ENCODE data around the gene LY6G5B. TPM values are rescaled to one million over a fixed set of nuclear protein-coding genes. Genes with fewer than 3 reads are reported as not detected.

The LY6G5B gene
- total and polyA plus RNA-seq, 10 donors = 3.0 to 25.3 (median 14.7) TPM

DNA sequence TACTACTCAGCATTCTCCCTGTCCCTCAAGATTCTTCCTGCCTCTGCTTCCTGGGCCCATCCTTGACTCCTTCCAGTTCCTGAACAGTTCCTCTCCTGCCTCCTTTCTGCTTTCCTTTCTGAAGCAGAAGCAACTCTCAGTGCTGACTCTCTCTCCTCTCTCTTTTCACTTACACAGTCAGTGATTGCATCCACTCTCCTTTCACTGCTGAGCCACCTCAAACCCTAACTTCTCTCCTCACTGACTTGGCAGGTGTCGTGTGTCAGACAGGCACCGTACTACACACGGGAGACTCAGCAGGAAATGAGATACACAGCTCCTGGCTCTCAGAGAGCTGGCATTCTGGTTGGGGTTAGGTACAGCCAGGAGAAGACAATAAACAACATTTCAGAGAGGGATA is 27.8 kb downstream of the LY6G5B start:
- H3K27ac ChIP-seq = peak overlapping the region in 3 of 8 donors; percentile 18 to 50 (median 37)
- TF ChIP-seq POLR2AphosphoS5 (IDR thresholded peaks at IDR 0.05) (no peak), CTCF (IDR thresholded peaks at IDR 0.05 in 8 of 11, conservative IDR thresholded peaks at IDR 0.05 in 3 of 11) (no peak), POLR2A (IDR thresholded peaks at IDR 0.05) (no peak)
- H3K4me1 ChIP-seq = peaks cover 15 to 52% (median 31%) of the 10 kb centered on the region in 6 donors
- H3K4me3 ChIP-seq = no peak overlapping the region
- H3K36me3 ChIP-seq = peaks cover 0 to 92% (median 69%) of the 10 kb centered on the region in 6 donors
- WGBS, 5 donors = 38 to 53% (median 43%) methylated on average over 3 of the region's 3 CpGs
- no peak for DNase-seq
- intact Hi-C loops (cut with DNase I; ENCODE audit: low total_unique reads) = no loop called here
- H3K9me3 ChIP-seq = no peaks in the 10 kb centered on the region
- no peaks in the 10 kb centered on the region for H3K27me3 ChIP-seq (replicated peaks in 1 of 7)

DNA sequence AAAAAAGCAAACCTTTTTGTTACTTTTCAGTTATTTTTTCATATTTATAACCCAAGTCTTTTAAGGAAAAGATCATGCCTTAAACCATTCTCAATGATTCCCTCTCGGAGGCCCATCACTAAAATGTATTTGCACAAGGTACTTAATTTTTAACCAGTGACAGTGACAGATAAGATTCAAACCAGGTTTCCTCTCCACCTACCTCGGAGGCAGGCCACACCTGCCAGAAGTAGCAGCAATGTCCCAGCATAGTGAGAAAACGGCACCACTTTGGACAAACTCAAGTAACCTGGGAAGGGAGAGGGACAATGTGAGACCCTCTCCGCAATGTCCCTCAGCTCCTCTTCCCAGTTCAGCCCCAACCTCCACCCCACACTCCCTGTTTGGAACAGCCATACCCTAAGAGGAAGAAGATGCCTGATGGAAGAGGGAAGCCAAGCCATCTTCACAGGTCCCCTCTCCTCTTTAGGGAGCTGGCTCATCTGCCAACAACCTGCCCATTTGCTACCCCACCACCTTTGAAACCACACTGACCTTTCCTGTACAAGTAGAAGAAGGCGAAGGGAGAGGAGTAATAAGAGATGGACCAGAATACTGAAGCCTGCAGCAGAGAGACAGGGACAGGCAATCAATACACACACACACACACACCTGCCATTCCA is 31.1 kb downstream of the LY6G5B start:
- Histone ChIP-seq H3K9me3 (no peaks in the 10 kb centered on the region), H3K27ac (peak overlapping the region in 1 of 8 donors; percentile 98), H3K4me1 (peaks cover 15 to 64% (median 39%) of the 10 kb centered on the region in 6 donors), H3K36me3 (peaks cover 0 to 59% (median 36%) of the 10 kb centered on the region in 6 donors), H3K4me3 (peak overlapping the region in 2 of 8 donors; percentile 56 to 78), H3K27me3 (replicated peaks in 1 of 7) (no peaks in the 10 kb centered on the region)
- TF ChIP-seq POLR2AphosphoS5 (IDR thresholded peaks at IDR 0.05) (no peak), CTCF (IDR thresholded peaks at IDR 0.05 in 8 of 11, conservative IDR thresholded peaks at IDR 0.05 in 3 of 11) (no peak), POLR2A (IDR thresholded peaks at IDR 0.05) (no peak)
- intact Hi-C loops (cut with DNase I; ENCODE audit: low total_unique reads) = no loop called here
- DNase-seq = no peak
- 89 to 96% (median 92%) methylated on average over 5 of the region's 5 CpGs for WGBS, 5 donors

GRCh38 chr6:31701666-31702404 is 32.1 kb downstream of the LY6G5B start:
- peaks cover 0 to 49% (median 26%) of the 10 kb centered on the region in 6 donors for H3K36me3 ChIP-seq
- no peak for DNase-seq
- no peaks in the 10 kb centered on the region for H3K9me3 ChIP-seq
- H3K4me3 ChIP-seq = peak overlapping the region; percentile 52 to 82 (median 61)
- intact Hi-C loops (cut with DNase I; ENCODE audit: low total_unique reads) = no loop called here
- no peaks in the 10 kb centered on the region for H3K27me3 ChIP-seq (replicated peaks in 1 of 7)
- H3K27ac ChIP-seq = peak overlapping the region; percentile 97 to 100 (median 99)
- peaks cover 15 to 64% (median 39%) of the 10 kb centered on the region in 6 donors for H3K4me1 ChIP-seq
- 24 to 41% (median 34%) methylated on average over 7 of the region's 7 CpGs for WGBS, 5 donors
- TF ChIP-seq POLR2A (IDR thresholded peaks at IDR 0.05) (no peak), CTCF (IDR thresholded peaks at IDR 0.05 in 8 of 11, conservative IDR thresholded peaks at IDR 0.05 in 3 of 11) (no peak), POLR2AphosphoS5 (IDR thresholded peaks at IDR 0.05) (no peak)

- no peak for DNase-seq
- H3K9me3 ChIP-seq = no peaks in the 10 kb centered on the region
- WGBS, 5 donors = 1 to 2% (median 1%) methylated on average over 10 of the region's 10 CpGs
- no peak for TF ChIP-seq CTCF (IDR thresholded peaks at IDR 0.05 in 8 of 11, conservative IDR thresholded peaks at IDR 0.05 in 3 of 11)
- H3K27ac ChIP-seq = peak overlapping the region; percentile 97 to 100 (median 99)
- H3K36me3 ChIP-seq = peaks cover 0 to 43% (median 23%) of the 10 kb centered on the region in 6 donors
- intact Hi-C loops (cut with DNase I; ENCODE audit: low total_unique reads) = no loop called here
- H3K27me3 ChIP-seq (replicated peaks in 1 of 7) = no peaks in the 10 kb centered on the region
- peaks cover 15 to 61% (median 38%) of the 10 kb centered on the region in 6 donors for H3K4me1 ChIP-seq
- H3K4me3 ChIP-seq = peak overlapping the region; percentile 52 to 82 (median 61)
These were observed 32.6 kb downstream of the LY6G5B start for GRCh38 chr6:31702405-31702818.

All from spleen (tissue), 11 donors.